Esophagus squamous epithelium (tissue), 4 donors: Measurements from ENCODE around the gene PLEKHG4B.

ENCODE experiments used
- POLR2A ChIP-seq, 4 donors: fragments of 450-650 bp; IDR thresholded peaks; one replicate each; pipeline ENCODE4 v1.6.1; 2017; ENCODE audit warnings: antibody characterized with exemption in 4 of 4, mild to moderate bottlenecking in 4 of 4, moderate library complexity in 3 of 4
- TF ChIP-seq, protein P1 (sequence below), 6 experiments: fragments of 450-650 bp in 4 of 6; fragments of 200-600 bp in 2 of 6; sonication (generic) in 2 of 6; IDR thresholded peaks; one replicate each; pipeline ENCODE4 v1.5.1; 2016 to 2019; ENCODE audit warnings: antibody characterized with exemption in 6 of 6, mild to moderate bottlenecking in 4 of 6, moderate library complexity in 4 of 6

DNA sequence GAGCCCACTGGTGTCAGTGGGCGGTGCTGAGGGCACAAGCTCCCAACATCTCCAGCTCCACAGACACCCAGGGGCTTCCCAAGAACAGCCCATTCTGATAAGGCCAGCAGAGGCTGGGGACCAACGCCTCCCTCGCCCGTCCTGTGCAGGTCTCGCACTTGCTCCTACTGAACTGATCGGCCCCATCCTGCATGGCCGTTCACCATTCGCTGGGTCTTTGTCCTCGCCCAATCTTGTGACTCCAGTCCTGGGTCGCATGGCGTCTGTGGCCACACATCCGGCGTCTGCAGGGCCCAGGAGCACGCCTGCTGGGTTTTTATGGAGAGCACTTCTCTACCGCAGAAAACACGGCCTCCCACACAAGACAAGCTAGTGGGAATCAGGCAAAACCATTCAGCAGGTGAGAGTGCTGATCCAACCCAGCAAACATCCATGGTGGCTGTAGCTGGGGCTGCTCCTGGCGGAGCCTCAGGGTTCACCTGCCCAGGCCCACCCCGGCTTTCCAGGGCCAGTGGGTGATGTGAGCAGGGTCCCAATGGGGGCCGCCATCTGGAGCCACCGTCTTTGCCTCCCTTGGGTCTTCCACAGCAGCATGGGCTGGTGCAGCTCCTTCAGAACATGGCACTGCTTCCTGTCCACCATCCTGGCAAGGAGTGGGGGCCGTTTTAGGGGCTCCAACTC, 106.7 kb downstream of the PLEKHG4B start:
- TF ChIP-seq, protein P1, sequence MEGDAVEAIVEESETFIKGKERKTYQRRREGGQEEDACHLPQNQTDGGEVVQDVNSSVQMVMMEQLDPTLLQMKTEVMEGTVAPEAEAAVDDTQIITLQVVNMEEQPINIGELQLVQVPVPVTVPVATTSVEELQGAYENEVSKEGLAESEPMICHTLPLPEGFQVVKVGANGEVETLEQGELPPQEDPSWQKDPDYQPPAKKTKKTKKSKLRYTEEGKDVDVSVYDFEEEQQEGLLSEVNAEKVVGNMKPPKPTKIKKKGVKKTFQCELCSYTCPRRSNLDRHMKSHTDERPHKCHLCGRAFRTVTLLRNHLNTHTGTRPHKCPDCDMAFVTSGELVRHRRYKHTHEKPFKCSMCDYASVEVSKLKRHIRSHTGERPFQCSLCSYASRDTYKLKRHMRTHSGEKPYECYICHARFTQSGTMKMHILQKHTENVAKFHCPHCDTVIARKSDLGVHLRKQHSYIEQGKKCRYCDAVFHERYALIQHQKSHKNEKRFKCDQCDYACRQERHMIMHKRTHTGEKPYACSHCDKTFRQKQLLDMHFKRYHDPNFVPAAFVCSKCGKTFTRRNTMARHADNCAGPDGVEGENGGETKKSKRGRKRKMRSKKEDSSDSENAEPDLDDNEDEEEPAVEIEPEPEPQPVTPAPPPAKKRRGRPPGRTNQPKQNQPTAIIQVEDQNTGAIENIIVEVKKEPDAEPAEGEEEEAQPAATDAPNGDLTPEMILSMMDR (IDR thresholded peaks at IDR 0.05): no peak
- TF ChIP-seq POLR2A (IDR thresholded peaks at IDR 0.05): no peak
